Cerebellar nuclear complex (tissue), 1 donor: ENCODE measurements around the gene PTPRD.

ENCODE experiments used
- DNase-seq, 2 experiments: peaks; one replicate each; lab custom pipeline; 2025; lab: John Stamatoyannopoulos, UW

Gene PTPRD

DNA sequence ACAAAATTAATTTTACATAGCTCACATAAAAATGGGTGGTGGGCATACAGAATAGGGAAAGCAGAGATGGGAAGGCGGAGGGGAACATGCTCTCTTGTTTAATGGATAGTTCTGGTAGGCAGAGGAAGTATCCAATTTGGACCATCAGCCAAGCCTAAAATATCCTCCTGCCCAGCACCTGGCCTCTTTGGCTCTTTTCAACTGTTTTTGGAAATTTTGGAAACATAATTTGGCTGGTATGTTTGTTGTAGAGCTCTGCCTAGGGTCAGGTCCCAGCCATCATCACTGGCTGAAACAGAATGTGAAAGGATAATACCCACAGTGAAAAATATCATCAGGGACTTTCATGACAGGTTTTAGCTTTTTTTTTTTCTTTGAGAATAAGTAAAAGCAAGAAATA is 2345.9 kb downstream of the PTPRD start:
- DNase-seq: peak; percentile 86 to 97

- no peak for DNase-seq
Observed at GRCh38 chr9:8265281-8265680, 2347.5 kb downstream of the PTPRD start.
